GM12892 (cell line): Measurements from ENCODE around the gene MYO3A.

Source experiments
- POLR2A ChIP-seq: IDR thresholded peaks from 2 replicates; pipeline ENCODE4 v1.6.1; 2011; ENCODE audit warnings: low read depth, low read length, control low read depth
- POLR2AphosphoS5 ChIP-seq: IDR thresholded peaks from 2 replicates; pipeline ENCODE4 v1.6.1; 2011; ENCODE audit warnings: low read depth, low read length, control low read depth
- TAF1 ChIP-seq: IDR thresholded peaks from 2 replicates; pipeline ENCODE4 v1.6.1; 2011; ENCODE audit warnings: low read depth, mild to moderate bottlenecking, control low read depth, low read length, borderline replicate concordance

DNA sequence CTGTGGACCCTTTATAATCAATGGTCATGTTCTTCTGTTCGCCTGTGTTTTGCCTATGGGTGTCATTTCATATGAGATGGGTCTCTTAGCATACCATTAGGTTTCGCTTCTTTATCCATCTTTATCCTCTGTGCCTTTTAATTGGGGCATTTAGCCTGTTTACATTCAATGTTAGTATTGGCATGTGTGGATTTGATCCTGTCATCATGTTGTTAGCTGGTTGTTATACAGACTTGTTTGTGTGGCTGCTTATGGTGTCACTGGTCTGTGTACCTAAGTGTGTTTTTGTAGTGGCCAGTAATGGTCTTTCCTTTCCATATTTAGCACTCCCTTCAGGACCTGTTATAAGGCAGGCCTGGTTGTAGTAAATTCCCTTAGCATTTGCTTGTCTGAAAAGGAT is 90.3 kb downstream of the MYO3A start:
- TF ChIP-seq POLR2A (no peak), TAF1 (no peak), POLR2AphosphoS5 (no peak)
